CD4-positive, alpha-beta T cell treated with Interleukin-10 for 1 hour (primary cell): ENCODE measurements around the gene TMEM200B.
"Not testable (repeated sequence)": the region's sequence is repeated elsewhere in the genome, so short reads cannot be mapped to it uniquely, and the experiment has no call there.

ENCODE experiments used
- DNase-seq: peaks from one replicate; pipeline ENCODE4 v3.0.0-alpha.2; 2020

TMEM200B gene

GRCh38 chr1:29105822-29106221, 17.9 kb downstream of the TMEM200B start:
- DNase-seq: no peak

GRCh38 chr1:29100487-29100886, 23.2 kb downstream of the TMEM200B start:
- DNase-seq: no peak

GRCh38 chr1:29099286-29099685, 24.4 kb downstream of the TMEM200B start:
- no peak for DNase-seq

GRCh38 chr1:29096231-29096886, 27.3 kb downstream of the TMEM200B start:
- DNase-seq: no peak

GRCh38 chr1:29094954-29095353, 28.7 kb downstream of the TMEM200B start:
- no peak for DNase-seq

GRCh38 chr1:29094433-29094832, 29.3 kb downstream of the TMEM200B start:
- no peak for DNase-seq

- DNase-seq: not testable (repeated sequence)
These were observed 31.0 kb downstream of the TMEM200B start for GRCh38 chr1:29092704-29093103.

- DNase-seq: no peak
These were observed 32.6 kb downstream of the TMEM200B start for GRCh38 chr1:29090937-29091618.

- no peak for DNase-seq
These were observed 39.5 kb downstream of the TMEM200B start for GRCh38 chr1:29084196-29084521.

GRCh38 chr1:29083317-29084195, 40.1 kb downstream of the TMEM200B start:
- no peak for DNase-seq

- DNase-seq: no peak
These were observed 41.2 kb downstream of the TMEM200B start for GRCh38 chr1:29082519-29082918.

GRCh38 chr1:29081201-29081600, 42.5 kb downstream of the TMEM200B start:
- no peak for DNase-seq

- not testable (repeated sequence) for DNase-seq
These were observed 43.6 kb downstream of the TMEM200B start for GRCh38 chr1:29079916-29080629.

GRCh38 chr1:29077155-29077554, 46.5 kb downstream of the TMEM200B start:
- DNase-seq: no peak
